ENCODE results near the gene ARL13A.

DNA sequence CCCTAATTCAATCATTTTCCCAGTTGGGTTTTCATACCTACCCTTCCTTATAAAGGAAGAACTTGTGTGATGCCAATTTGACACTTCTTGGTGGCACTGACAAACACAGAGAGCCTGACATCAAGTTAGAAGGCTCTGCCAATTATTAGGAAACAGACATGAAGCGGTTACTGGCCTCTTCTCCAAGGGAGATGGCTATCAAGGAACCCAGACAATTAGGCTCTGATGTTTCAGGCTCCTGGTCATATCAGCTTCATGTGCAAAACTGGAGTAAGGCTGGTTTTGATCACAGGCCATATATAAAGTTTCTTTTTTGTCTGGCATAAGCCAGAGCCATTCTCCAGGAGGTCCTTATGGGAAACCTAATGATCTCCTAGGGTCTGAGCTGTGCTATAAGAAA lies 428 bp downstream of the ARL13A start:
- TF ChIP-seq, protein P1, sequence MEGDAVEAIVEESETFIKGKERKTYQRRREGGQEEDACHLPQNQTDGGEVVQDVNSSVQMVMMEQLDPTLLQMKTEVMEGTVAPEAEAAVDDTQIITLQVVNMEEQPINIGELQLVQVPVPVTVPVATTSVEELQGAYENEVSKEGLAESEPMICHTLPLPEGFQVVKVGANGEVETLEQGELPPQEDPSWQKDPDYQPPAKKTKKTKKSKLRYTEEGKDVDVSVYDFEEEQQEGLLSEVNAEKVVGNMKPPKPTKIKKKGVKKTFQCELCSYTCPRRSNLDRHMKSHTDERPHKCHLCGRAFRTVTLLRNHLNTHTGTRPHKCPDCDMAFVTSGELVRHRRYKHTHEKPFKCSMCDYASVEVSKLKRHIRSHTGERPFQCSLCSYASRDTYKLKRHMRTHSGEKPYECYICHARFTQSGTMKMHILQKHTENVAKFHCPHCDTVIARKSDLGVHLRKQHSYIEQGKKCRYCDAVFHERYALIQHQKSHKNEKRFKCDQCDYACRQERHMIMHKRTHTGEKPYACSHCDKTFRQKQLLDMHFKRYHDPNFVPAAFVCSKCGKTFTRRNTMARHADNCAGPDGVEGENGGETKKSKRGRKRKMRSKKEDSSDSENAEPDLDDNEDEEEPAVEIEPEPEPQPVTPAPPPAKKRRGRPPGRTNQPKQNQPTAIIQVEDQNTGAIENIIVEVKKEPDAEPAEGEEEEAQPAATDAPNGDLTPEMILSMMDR (IDR thresholded peaks at IDR 0.05): no peak
- TF ChIP-seq POLR2A (IDR thresholded peaks at IDR 0.05): no peak
